ENCODE data around the gene NT5C2. TPM values are rescaled to one million over a fixed set of nuclear protein-coding genes. Genes with fewer than 3 reads are reported as not detected.
"Not testable (repeated sequence)": the region's sequence is repeated elsewhere in the genome, so short reads cannot be mapped to it uniquely, and the experiment has no call there.

NT5C2 gene
- total and polyA plus RNA-seq, 3 donors from 2014 or later = 105 to 125 (median 114) TPM

GRCh38 chr10:103193820-103194529 lies 903 bp upstream of the NT5C2 start:
- intact Hi-C loops (cut with DNase I; ENCODE audit: low total_unique reads) = no loop called here
- Histone ChIP-seq H3K4me1 (peaks cover 41% of the 10 kb centered on the region), H3K27me3 (no peaks in the 10 kb centered on the region), H3K4me3 (peak overlapping the region; percentile 98 to 99), H3K9me3 (no peaks in the 10 kb centered on the region), H3K36me3 (ENCODE audit: low read depth, missing control alignments) (no peaks in the 10 kb centered on the region), H3K27ac (peak overlapping the region; percentile 45 to 95)
- whole genome bisulfite sequencing, 2 donors = 30 to 40% methylated on average over 14 of the region's 14 CpGs
- TF ChIP-seq CTCF (IDR thresholded peaks at IDR 0.05) (no peak), POLR2A (IDR thresholded peaks at IDR 0.05) (no peak)
- no peak for DNase-seq

DNA sequence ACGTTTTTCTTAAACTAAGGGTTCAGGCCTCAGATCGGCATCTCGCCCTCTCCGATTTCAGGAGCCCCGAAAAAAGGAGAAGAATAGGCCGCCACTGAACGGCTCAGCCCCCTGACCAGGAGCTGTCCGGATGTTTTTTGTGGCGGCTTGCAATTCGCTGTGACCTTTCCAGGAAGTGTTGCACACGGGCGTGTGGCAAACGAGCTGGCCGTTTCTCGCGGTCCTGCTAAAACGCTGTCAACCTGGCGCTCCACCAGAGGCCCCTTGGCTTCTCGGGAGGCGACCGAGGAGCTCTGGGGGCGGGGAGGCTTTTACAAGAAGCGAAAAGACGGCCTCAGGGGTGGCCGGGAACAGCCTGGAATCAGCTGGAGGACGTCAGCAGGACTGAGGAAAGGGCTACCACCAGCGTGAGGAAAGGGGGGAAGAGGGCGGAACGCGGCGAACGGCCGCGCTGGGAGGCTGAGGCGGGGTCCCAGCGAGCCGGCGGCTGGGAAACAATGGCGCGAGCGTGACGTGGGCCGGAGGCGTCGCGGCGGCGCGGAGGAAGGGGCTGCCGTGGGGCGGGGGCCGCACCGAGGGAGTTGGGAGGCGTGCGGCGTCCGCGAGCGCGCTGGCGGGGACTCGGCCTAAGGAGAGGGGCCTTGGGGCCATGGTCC lies 493 bp downstream of the NT5C2 start:
- peaks cover 43% of the 10 kb centered on the region for H3K4me1 ChIP-seq
- H3K9me3 ChIP-seq = no peaks in the 10 kb centered on the region
- DNase-seq = peak; percentile 80
- H3K36me3 ChIP-seq (ENCODE audit: low read depth, missing control alignments) = no peaks in the 10 kb centered on the region
- intact Hi-C loops (cut with DNase I; ENCODE audit: low total_unique reads) = no loop called here
- WGBS, 2 donors = 0 to 1% methylated on average over 27 to 57 of the region's 62 CpGs
- no peak for TF ChIP-seq CTCF (IDR thresholded peaks at IDR 0.05)
- no peaks in the 10 kb centered on the region for H3K27me3 ChIP-seq
- peak overlapping the region; percentile 98 to 99 for H3K4me3 ChIP-seq
- peak overlapping the region; percentile 95 to 98 for H3K27ac ChIP-seq

DNA sequence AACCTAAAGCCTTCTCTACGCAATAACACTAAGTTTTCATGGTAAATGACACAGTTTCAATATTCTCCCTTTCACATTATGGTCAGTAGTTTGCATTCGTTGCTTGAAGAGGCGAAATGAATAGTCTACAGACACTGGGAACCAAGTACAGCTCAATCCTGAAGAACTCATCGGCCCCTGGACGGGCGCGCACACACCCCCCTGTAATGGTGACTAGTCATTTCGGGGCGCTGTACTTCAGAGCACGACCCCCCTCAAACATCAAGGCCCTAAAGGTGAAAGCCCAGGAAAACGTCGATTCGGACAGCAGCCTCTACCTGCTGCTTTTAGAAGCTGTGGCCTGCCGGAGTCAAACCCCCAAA lies 1.0 kb downstream of the NT5C2 start:
- TF ChIP-seq CTCF (IDR thresholded peaks at IDR 0.05) (no peak), POLR2A (IDR thresholded peaks at IDR 0.05) (no peak)
- intact Hi-C loops (cut with DNase I; ENCODE audit: low total_unique reads) = no loop called here
- Histone ChIP-seq H3K4me1 (peaks cover 37% of the 10 kb centered on the region), H3K27ac (peak overlapping the region; percentile 95 to 98), H3K36me3 (ENCODE audit: low read depth, missing control alignments) (no peaks in the 10 kb centered on the region), H3K4me3 (peak overlapping the region; percentile 98 to 99), H3K27me3 (no peaks in the 10 kb centered on the region), H3K9me3 (no peaks in the 10 kb centered on the region)
- DNase-seq = peak; percentile 45
- 1 to 2% methylated on average over 13 to 14 of the region's 14 CpGs for WGBS, 2 donors

- H3K27me3 ChIP-seq; H3K36me3 ChIP-seq (ENCODE audit: low read depth, missing control alignments); H3K9me3 ChIP-seq; H3K4me3 ChIP-seq; DNase-seq; intact Hi-C loops (cut with DNase I; ENCODE audit: low total_unique reads): not testable (repeated sequence)
- Histone ChIP-seq H3K4me1 (peaks cover 39% of the 10 kb centered on the region), H3K27ac (peak overlapping the region in 1 of 2 donors; percentile 95)
- WGBS, 2 donors = 37 to 59% methylated on average over 7 of the region's 7 CpGs
These were observed 1.9 kb downstream of the NT5C2 start for GRCh38 chr10:103191198-103191597.

- Histone ChIP-seq H3K4me1 (peaks cover 42% of the 10 kb centered on the region), H3K4me3 (no peak overlapping the region), H3K36me3 (ENCODE audit: low read depth, missing control alignments) (no peaks in the 10 kb centered on the region), H3K27ac (peak overlapping the region in 1 of 2 donors; percentile 14), H3K27me3 (no peaks in the 10 kb centered on the region), H3K9me3 (no peaks in the 10 kb centered on the region)
- WGBS, 2 donors = 19 to 56% methylated on average over 6 of the region's 6 CpGs
- no peak for DNase-seq
- intact Hi-C loops (cut with DNase I; ENCODE audit: low total_unique reads) = no loop called here
- TF ChIP-seq CTCF (IDR thresholded peaks at IDR 0.05) = no peak
- TF ChIP-seq POLR2A (IDR thresholded peaks at IDR 0.05) = no peak
These were observed 4.2 kb downstream of the NT5C2 start for GRCh38 chr10:103188853-103189252.

All from testis (tissue), 3 donors.